ENCODE data around the gene TLK2.

TLK2 gene

DNA sequence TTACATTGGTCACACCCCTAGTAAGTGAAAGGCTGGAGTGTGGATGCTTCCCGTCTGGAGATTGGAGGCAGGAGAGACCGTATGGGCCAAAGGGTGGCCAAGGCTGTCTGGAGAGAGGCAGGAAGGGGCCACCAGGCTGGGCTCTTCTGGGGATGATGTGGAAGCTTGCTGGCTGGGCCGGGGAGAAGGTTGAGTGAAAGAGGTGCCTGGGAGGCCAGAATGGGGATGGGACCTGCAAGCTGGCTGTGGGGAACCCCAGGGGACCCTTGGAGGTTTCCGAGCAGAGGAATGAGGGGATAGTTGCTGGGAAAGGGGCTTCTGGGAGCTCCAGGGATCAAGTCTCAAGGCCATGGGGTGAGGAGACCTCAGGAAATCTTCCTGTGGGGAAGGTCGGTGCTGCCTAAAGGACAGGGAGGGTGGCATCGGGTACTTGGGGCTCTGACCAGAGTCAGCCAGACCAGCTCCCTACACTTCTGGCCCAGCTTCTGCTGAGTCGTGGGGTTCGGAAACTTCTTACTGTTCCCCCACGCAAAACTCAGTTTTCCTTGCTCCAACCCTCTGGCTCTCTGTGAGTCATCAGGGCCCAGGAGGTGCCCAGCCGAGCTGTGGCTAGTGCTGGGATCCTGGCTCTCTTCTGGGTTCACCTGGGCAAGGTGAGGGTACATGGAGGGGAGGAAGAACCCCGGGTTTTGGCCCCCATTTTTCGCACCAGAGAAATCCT is 151.9 kb downstream of the TLK2 start:
- no peak for DNase-seq

DNA sequence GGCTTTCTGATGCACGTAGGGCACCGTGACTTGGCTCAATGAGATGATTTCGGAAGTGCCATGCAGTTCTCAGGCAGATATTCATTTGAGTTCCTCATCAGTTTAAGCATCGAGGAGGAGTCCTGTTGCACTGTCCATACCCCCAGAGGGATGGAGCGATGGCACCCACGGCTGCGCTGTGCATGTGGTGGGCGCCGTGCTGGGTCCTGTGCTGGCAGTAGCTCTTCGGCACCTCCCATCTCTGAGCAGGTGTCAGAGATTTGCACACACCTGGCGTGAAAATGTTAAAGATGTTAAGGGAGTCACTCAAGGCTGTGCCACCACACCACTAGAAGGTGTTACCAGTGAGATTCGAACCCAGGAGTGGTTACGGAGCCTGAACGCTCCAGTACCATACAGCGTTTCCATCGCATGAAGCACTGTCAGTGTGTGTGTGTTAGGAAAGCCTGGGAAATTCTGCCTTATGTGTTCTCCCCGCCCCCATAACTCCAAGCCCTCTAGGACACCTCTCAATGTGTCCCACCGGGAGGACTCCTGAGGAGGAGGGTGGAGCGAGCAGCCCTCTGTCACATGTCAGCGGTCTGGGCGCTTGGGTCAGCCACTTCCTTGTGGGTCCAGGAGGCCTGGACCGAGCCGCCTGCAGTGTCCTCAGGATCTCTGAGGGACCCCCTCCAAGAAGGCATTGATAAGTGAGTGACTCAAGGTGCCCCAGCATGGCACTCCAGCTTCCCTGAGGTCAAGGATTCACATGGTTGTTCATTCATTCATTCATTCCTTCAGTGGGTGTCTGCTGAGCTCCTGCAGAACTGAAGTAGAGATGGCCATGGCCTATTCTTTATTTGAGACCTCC is 152.7 kb downstream of the TLK2 start:
- DNase-seq, result no peak

DNA sequence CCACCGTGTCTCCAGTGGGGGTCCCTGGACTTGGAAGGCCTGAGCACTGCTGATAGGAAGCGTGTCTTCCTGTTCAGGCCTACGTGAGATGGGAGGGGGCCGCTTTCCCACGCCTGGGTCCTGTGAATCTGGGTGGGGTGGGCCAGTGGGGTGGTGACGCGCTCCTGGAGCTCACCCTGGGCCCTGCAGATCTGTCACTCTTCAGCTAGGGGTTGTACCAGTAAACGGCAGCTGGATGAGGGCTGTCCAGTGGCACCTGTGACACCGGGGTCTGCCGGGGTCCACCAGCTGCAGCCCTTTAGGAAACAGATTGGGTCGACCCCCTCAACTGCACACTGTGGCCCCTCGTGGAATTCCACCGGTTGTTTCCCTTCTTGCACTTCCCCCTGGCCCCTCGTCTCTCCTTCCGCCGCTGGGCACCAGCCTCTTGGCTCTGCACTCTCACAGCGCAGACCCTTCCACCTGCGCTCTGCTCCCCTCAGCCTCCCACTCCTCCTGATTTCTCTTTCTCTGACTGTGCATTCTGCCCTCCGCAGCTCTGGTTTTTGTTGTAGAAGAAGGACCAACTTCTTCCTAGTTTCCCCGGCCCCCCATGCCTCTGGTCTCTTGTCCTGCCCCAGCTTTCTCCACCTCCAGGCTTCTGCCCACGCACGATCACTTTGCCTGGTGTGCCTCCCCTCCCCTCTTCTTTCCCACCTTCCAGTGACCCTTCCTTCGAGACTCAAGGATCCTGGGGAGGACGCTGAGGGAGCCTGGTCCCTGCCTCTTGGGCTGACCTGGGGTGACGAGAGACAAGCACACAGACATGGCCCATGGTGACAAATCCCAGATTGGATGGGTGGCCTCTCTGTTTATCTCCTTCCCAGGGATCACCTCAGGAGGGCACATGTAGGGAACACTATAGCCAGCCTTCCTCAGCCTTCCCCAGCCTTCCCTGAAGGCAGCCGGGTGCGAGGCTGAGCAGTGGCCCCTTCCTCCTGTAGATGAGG is 153.6 kb downstream of the TLK2 start:
- no peak for DNase-seq

DNA sequence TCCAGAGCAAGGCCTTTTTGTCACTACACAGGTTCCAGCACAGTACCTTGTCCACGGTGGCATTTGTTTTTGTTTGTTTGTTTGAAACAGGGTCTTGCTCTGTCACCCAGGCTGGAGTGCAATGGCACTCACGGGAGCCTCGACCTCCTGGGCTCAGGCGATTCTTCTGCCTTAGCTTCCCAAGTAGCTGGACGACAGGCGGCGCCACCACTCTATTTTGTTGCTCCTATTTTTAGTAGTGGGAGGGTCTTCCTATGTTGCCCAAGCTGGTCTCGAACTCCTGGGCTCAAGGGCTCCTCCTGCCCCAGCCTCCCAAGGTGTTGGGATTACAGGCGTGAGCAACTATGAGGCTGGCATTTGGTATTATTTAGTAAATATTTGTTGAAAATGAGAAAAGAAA is 159.2 kb downstream of the TLK2 start:
- no peak for DNase-seq

DNA sequence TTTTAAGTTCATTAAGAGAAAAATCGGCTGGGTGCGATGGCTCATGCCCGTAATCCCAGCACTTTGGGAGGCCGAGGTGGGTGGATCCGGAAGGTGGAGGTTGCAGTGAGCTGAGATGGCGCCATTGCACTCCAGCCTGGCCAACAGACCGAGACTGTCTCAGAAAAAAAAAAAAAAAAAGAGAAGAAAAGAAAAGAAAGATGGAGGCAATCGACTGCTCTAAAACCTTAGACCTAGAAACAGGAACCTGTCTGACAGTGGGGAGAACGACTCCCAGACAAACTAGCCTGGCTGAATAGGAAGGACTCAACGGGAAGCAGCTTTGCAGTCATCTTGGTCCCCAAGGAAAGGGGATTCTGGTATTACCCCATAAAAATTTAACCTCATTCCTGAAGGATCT is 162.5 kb downstream of the TLK2 start:
- peak; percentile 77 for DNase-seq

DNA sequence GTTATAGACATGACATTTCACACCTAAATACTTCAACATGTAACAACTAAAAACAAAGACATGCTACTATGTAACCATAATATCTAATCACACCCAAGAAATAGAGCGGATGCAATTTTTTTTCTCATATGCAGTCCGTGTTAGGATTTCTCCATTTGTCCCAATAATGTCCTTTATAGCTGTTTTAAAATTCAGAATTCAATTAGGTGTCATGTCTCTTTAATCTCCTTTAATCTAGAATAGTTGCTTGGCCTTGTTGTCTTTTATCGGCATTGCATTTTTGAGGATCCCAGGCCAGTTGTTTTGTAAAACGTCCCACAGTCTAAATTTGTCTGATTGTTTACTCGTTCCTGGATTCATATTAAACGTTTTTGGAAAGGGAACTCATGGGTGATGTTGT is 163.3 kb downstream of the TLK2 start:
- DNase-seq, result no peak

DNA sequence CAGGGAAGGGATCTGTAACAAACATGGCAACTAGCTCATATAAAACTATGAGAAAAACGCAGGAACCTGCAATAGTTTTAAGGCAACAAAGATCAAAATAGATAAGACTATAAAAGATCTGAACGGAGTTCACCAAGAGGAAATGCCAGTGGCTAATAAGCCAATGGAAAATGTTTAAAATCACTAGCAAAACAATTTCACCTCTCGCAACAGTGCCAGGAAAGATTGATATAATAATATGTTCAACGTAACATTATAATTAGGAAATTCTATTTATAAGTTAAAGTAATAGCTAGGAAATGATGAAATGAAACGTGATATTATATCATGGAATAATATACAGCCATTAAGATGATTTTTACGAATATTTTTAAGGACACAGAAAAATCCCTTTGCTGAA is 164.9 kb downstream of the TLK2 start:
- no peak for DNase-seq

DNA sequence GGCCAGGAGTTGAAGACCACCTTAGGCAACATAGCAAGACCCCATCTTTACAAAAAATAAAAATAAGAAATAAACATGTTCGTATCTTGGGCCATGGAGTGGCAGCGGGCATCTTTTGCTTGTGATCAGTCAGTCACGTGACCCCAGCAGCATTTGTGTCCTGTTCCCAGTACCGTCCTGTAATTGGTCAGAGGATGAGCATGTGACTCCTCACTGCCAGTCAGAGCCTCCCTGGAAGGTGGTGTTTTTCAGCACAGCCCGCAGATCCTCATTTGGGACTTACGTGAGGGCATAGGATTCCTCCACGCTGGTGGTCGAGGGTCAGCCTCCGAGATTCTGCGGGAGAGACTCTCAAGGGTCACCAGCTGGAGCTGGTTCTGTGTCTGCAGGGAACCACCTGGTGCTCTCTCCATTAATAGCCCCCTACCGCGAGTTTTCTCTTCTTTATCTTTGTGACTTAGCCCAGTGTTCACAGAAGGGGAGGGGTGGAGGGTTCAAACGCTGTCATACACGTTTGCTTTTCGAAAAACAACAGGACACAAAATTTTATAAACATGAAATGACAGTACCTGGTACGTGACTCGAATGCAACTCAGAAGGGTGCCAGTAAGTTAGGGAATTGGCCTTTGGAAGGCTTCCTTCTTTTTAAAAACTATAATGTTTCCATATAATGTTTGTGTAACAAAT is 166.0 kb downstream of the TLK2 start:
- no peak for DNase-seq

DNA sequence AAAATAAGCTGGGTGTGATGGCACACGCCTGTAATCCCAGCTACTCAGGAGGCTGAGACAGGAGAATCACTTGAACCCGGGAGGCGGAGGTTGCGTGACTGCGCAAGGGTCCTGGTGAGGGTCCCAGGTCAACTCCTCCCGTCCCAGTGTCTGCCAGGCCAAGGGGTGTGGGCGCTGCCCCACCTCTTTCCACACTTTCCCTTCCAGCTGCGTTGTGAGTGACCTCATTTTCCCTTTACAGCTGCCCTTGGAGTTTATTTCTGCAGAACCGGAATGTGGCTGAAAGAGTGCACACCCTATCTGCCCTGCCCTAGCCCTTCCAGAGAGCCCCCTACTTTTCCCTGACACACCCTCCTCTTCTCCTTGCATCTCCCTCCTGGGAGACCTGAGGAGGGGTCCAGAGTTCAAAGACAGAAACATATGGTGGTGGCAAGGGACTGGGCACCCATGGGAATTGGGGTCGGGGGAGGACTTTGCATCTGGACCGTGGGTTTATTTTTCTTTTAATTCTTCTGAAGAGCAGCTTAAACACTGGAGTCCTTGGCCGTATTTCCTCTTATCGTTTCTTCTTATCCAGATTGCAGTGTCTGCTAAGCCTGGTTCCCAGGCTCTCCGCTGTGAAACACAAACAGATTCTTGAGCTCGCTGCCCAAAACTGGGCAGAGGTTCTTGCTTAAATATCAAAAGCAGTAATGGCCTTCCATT is 169.8 kb downstream of the TLK2 start:
- DNase-seq, result no peak

DNA sequence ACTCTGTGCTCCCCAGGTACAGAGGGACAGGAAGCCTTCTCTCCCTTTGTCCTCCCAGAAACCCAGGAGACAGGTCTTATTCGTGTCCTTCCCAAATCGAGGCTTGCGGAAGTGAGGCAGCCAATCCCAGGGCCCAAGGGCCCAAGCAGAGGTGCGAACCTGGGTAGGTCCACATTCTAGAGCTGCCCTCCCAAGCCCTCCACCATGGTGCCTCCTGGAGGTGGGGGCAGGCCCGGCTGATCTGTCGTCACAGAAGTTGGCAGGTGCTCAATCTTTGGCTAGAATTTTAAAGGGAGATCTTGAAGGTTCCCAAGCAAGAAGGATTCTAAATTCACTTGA is 170.3 kb downstream of the TLK2 start:
- DNase-seq, result no peak

DNA sequence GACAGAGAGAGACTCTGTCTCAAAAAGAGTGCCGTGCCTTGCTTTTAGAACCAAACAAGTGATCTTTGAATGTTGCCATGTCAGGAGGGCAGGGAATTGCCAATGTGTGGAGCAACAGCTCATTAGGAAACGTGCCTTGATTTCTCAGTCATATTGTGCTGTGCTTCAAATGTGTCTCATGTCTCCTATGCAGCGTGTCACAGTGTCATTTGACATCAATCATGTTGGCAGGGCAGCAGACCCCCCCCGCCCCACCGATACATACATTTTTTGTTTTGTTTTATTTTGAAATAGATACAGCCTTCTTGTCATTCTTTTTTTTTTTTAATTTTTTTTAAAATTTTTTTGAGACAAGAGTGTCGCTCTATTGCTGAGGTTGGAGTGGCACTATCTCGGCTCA is 170.9 kb downstream of the TLK2 start:
- DNase-seq, result no peak

DNA sequence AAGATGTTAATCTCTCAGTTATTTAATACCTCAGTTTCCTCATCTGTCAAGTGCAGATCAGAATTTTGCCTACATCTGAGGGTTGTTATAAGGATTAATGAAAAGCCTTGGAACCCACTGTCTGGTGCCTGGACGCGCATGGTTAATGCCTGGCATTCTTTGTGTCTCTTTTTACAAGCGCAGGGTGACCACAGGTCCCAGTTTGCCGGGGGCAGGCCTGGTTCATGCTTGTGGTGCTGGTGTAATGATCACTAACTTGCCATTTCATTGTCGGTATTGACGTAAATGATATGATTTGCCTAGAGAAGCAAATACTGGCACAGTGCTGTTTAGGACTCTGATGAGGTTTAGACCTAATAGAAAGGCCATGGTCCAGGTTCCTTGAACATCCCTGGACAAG is 172.0 kb downstream of the TLK2 start:
- DNase-seq, result no peak

DNA sequence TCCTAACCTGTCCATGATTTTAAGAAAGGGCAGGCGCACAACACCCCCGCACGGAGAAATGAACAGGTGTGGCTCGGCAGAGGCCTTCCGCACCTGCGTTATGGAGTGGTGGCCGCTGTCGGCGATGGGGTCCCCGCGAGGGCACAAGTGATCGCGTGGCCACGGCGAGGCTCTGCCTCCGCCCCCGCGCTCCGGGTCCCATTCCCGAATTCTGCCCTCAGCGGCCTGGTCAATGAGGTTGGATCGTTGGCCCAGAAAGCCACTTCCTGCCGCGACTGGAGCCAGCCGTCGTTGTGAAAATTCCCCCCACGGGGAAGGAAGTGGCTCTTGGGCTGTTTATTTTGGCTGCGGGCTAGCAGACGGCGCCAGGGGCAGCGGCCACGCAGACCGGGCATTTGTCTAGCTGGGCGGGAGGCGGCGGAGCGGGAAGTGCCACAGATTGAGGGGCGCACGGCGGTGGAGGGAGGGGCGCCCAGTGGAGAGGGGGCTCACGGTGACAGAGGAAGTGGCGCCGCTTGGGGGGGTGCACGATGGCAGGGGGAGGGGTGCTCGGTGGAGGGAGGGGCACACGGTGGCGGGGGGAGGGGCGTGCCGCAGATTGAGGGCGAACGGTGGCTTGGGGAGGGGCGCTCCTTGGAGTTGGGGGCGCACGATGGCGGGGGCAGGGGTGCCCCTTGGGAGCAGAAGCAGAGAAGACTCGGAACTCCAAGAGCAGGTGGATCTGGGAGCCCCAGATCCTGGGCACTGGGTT is 173.8 kb downstream of the TLK2 start:
- DNase-seq, result peak; percentile 88

DNA sequence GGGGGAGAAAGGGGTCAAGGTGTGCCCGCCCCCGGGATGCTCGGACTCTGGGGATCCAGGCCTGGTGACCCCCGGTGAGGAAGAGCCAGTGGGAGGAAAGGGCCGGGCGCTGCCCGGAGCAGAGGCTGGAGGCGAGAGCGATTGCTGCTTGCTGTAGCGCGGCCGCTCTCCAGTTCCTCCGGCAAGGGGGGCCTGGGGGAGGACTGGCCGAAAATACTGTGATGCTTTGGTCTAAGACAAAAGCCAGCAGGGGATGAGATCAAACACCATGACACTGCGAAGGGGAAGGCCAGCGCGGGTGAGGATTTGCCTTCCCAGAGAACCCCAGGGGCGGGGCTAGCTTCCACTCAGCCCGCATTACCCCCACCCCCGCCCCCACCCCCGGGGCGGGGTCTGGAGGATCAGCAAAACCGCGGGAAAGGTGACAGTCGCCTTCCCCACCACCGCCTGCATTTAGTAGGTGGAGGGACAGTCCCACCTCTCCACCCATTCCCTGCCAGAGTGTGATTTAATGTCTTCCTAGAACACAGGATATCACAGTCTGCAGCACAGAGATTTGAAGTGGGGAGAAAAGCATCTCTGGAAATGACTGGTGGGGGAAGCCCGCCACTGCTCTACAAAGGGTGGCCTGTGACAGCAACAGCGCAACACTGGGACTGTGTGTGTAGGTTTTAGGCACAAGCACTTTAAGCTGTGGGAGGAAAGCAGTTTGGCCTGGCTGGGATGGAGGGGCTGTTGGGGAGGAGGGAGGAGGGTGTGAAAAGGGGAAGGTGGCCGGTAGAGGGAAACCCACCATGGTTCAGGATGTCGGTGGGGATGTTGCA is 174.6 kb downstream of the TLK2 start:
- DNase-seq, result peak; percentile 78

DNA sequence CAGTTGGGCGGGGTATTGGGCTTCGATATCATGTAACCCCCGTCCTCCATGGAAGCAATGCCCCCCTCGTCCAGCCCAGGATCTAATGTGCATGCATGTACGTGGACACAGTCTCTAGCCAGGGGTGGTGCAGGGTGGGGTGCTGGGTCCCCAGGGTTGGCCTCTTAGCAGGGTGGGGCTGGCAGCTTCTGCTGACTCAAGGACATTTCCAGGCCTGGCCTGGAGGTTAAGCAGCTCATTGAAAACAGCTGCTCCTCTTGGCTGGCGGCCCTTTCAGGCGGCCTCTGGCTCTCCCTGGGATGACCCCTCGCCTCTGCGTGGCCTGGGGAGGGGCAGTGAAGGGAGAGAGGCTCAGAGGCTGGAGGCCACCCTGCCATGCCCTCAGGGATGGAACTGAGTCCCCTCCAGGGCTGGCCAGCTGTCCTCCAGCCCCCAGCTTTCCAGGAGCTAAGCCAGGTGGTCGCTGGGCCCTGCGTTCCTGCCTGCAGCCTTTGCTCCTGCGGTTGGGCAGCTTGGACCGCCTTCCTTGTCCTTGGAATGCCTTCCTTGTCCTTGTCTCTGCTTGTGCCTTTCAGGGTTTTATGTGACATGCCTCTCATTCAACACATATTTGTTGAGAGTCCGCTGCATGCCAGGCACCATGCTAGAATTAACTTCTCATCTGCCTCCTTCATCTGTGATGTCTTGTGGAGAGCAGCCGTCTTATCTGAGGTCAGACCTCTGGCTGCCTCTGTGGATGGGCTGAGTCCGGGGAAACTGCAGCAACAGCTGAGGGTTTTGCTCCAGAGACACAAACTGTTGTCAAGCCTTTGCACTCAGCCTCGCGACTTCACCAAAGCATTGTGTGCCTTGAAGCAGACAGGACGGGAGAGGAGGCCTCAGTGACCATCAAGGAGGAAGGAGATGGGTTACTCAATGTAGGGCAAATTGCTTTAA is 175.5 kb downstream of the TLK2 start:
- peak; percentile 28 for DNase-seq

DNA sequence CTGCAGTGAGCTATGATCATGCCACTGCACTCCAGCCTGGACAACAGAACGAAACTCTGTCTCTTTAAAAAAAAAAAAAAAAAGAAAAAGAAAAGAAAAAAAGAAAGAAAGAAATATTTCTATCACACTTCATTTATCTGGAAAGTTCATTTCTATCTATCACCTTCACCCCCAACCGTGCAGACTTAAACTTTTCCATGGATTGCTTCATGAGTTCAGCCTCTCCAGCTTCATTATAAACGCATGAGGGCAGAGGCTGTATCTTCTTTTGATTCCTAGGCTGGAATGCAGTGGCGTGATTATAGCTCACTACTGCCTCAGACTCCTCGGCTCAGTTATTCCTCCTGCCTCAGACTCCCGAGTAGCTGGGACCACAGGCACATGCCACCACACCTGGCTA is 177.0 kb downstream of the TLK2 start:
- no peak for DNase-seq

DNA sequence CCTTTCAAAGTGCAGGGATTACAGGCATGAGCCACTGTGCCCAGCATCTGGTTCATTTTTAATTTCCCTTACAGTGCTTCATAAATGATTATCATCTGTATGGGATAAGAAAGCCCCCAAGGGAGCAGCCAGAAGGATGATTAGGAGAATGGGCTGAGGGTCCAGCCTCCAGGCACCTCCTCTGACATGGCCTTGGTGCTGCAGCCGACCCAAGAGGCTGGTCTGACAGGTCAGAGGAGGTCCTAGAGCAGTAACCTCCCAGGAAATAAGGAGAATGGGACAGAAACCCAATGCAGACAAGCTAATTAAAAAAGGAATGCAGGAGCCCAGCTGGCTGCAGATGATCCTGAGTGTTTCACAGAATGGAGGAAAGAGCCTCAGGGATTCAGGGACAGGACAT is 177.8 kb downstream of the TLK2 start:
- DNase-seq, result no peak

DNA sequence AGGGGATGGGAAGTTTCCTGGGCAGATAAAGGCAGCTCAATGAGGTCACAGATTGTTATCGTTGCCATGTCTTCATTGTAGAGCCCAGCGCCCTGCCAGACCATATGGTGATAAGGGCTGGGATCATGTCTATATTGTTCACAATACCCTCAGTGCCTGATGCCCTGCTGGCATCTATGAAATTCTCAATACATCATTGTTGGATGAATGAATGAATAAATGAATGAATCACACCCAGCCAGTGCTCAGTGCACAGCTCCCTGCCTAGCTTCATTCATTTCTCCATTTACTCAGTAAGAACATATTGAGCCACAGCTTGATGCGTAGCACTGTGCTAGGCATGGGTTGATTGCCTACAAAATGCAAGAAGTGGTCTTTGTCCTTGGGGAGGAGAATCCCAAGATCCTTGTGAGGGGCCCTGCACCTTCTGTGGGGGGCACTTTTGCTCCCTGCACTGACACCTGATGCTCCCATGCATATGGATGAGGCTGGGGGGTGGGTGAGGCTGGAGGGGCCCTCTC is 178.6 kb downstream of the TLK2 start:
- DNase-seq, result no peak

DNA sequence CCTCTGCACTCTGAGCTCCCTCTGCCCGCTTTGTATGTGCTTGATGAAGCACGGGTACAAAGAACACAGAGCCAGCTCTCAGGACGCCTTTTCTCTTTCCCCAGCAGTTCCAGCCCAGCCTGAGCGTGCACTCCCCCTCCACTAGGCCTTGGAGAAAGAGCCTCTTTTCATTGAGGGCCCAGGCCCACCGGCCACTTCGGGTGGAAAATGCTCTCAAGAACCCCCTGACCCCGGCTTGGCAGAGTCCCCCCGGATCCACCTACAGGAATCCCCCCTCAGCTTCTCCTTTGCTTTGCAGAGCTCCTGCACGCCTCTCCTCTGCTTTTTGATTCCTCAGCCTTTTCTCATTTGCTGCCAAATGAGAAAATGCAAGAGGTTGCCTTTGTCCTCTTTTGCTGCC is 179.1 kb downstream of the TLK2 start:
- no peak for DNase-seq
